Caco-2 (cell line): ENCODE results near the gene TGM3. TPM values are rescaled to one million over a fixed set of nuclear protein-coding genes. Genes with fewer than 3 reads are reported as not detected.

Experiments
- BruUV-seq: library from RNA; stranded (reverse); fragments of 400-500 nt; replicated peaks from 2 replicates; lab custom pipeline; 2021; lab: Mats Ljungman, UMichigan
- CTCF ChIA-PET: fragments of 300-600 bp; sonication (Branson Sonifier 250); formaldehyde crosslinking; loops from one replicate; lab custom pipeline; 2022; ENCODE audit warnings: antibody characterized with exemption; lab: Charles Lee
- POLR2A ChIA-PET: fragments of 300-600 bp; sonication (Branson Sonifier 250); formaldehyde crosslinking; loops from one replicate; lab custom pipeline; 2022; ENCODE audit warnings: antibody characterized with exemption; lab: Charles Lee
- DNase-seq, 2 experiments: peaks; one replicate each; pipeline versions ENCODE4 v3.0.0 to v3.0.0-alpha.2; 2020 to 2022
- H3K27me3 ChIP-seq: replicated peaks from 2 replicates; pipeline ENCODE4 v1.6.0; 2011; ENCODE audit warnings: low read length; ENCODE audit not compliant: control insufficient read depth, insufficient read depth
- H3K36me3 ChIP-seq: 2 replicates; pipeline ENCODE4 v1.5.1; 2011; ENCODE audit warnings: low read length; ENCODE audit not compliant: control insufficient read depth, insufficient read depth
- H3K4me1 ChIP-seq: fragments of 250-450 bp; sonication (Bioruptor Pico); 2 replicates; pipeline ENCODE4 v1.5.1; 2020; ENCODE audit warnings: mild to moderate bottlenecking
- H3K4me3 ChIP-seq: 2 replicates; pipeline ENCODE4 v1.5.1; 2011; ENCODE audit warnings: low read depth, mild to moderate bottlenecking, control low read depth, low read length
- H3K9me3 ChIP-seq: fragments of 250-450 bp; sonication (Bioruptor Pico); 2 replicates; pipeline ENCODE4 v1.5.1; 2020; ENCODE audit warnings: mild to moderate bottlenecking, moderate library complexity
- H3K27ac Mint-ChIP-seq: one replicate; pipeline ENCODE4 v1.8.0; 2022; ENCODE audit warnings: mixed read lengths; ENCODE audit not compliant: unreplicated experiment
- H3K27me3 Mint-ChIP-seq: one replicate; pipeline ENCODE4 v1.8.0; 2022; ENCODE audit warnings: mixed read lengths; ENCODE audit not compliant: insufficient read depth, unreplicated experiment
- H3K36me3 Mint-ChIP-seq: one replicate; pipeline ENCODE4 v1.8.0; 2022; ENCODE audit warnings: mild to moderate bottlenecking, mixed read lengths; ENCODE audit not compliant: insufficient read depth, unreplicated experiment
- H3K4me1 Mint-ChIP-seq: one replicate; pipeline ENCODE4 v1.8.0; 2022; ENCODE audit warnings: low read depth, mixed read lengths; ENCODE audit not compliant: unreplicated experiment
- H3K4me3 Mint-ChIP-seq: one replicate; pipeline ENCODE4 v1.8.0; 2022; ENCODE audit warnings: mild to moderate bottlenecking, moderate library complexity, mixed read lengths; ENCODE audit not compliant: unreplicated experiment
- H3K9me3 Mint-ChIP-seq: one replicate; pipeline ENCODE4 v1.8.0; 2022; ENCODE audit warnings: mixed read lengths; ENCODE audit not compliant: unreplicated experiment
- CTCF ChIP-seq, 2 experiments: fragments of 200-600 bp in 1 of 2; IDR thresholded peaks; 1 replicate in 1 of 2; 2 replicates in 1 of 2; pipeline versions ENCODE4 v1.5.1 to v1.8.0; 2011 to 2022; ENCODE audit warnings: antibody characterized with exemption in 1 of 2, control low read depth in 1 of 2, inconsistent platforms in 1 of 2, low read depth in 1 of 2, low read length in 1 of 2, mild to moderate bottlenecking in 1 of 2, moderate library complexity in 1 of 2; ENCODE audit not compliant: insufficient read depth in 1 of 2, severe bottlenecking in 1 of 2, unreplicated experiment in 1 of 2
- intact Hi-C: fragments of 100-400 bp; cut with micrococcal nuclease; formaldehyde crosslinking; loops from one replicate; pipeline ENCODE4 v1.10.0; 2022; ENCODE audit not compliant: unreplicated experiment
- total RNA-seq: library from RNA; stranded (reverse); gene quantifications from 2 replicates; pipeline ENCODE4 v1.2.3, GENCODE V29; 2022

TGM3 gene
- total RNA-seq, 1 experiment from 2014 or later: 0.20 TPM

- H3K36me3 ChIP-seq: no peaks in the 10 kb centered on the region
- no peak for TF ChIP-seq CTCF (IDR thresholded peaks at IDR 0.05; ENCODE audit: insufficient read depth in 1 of 2, low read depth in 1 of 2, low read length in 1 of 2, severe bottlenecking in 1 of 2, unreplicated experiment in 1 of 2)
- H3K4me1 ChIP-seq: no peaks in the 10 kb centered on the region
- intact Hi-C loops: no loop called here
- H3K36me3 Mint-ChIP-seq: no peaks in the 10 kb centered on the region
- H3K4me3 Mint-ChIP-seq: no peak overlapping the region
- no peaks in the 10 kb centered on the region for H3K27me3 ChIP-seq
- H3K9me3 ChIP-seq: no peaks in the 10 kb centered on the region
- no peak for DNase-seq
- no peak overlapping the region for H3K4me3 ChIP-seq
- CTCF ChIA-PET: no interaction called here
- no peak overlapping the region for H3K27ac Mint-ChIP-seq
- peaks cover 6% of the 10 kb centered on the region for H3K27me3 Mint-ChIP-seq
- H3K9me3 Mint-ChIP-seq: no peaks in the 10 kb centered on the region
- POLR2A ChIA-PET: no interaction called here
- BruUV-seq: no TSS peak
- no peaks in the 10 kb centered on the region for H3K4me1 Mint-ChIP-seq
Observed at GRCh38 chr20:2333821-2334220, 38.0 kb downstream of the TGM3 start.

- Mint-ChIP-seq H3K9me3 (no peaks in the 10 kb centered on the region), H3K27me3 (peaks cover 6% of the 10 kb centered on the region), H3K36me3 (no peaks in the 10 kb centered on the region), H3K27ac (no peak overlapping the region), H3K4me1 (no peaks in the 10 kb centered on the region), H3K4me3 (no peak overlapping the region)
- no peak for DNase-seq
- CTCF ChIA-PET: no interaction called here
- intact Hi-C loops: no loop called here
- Histone ChIP-seq H3K27me3 (no peaks in the 10 kb centered on the region), H3K4me1 (no peaks in the 10 kb centered on the region), H3K4me3 (no peak overlapping the region), H3K9me3 (no peaks in the 10 kb centered on the region), H3K36me3 (no peaks in the 10 kb centered on the region)
- no peak for TF ChIP-seq CTCF (IDR thresholded peaks at IDR 0.05; ENCODE audit: insufficient read depth in 1 of 2, low read depth in 1 of 2, low read length in 1 of 2, severe bottlenecking in 1 of 2, unreplicated experiment in 1 of 2)
- BruUV-seq: no TSS peak
- POLR2A ChIA-PET: no interaction called here
Observed at GRCh38 chr20:2335096-2335870, 39.5 kb downstream of the TGM3 start.

GRCh38 chr20:2336471-2336870 is 40.7 kb downstream of the TGM3 start:
- no peak overlapping the region for H3K4me3 Mint-ChIP-seq
- intact Hi-C loops: no loop called here
- DNase-seq: no peak
- no peaks in the 10 kb centered on the region for H3K4me1 Mint-ChIP-seq
- Histone ChIP-seq H3K36me3 (no peaks in the 10 kb centered on the region), H3K9me3 (no peaks in the 10 kb centered on the region), H3K4me3 (no peak overlapping the region), H3K27me3 (no peaks in the 10 kb centered on the region), H3K4me1 (no peaks in the 10 kb centered on the region)
- peaks cover 9% of the 10 kb centered on the region for H3K27me3 Mint-ChIP-seq
- H3K36me3 Mint-ChIP-seq: no peaks in the 10 kb centered on the region
- TF ChIP-seq CTCF (IDR thresholded peaks at IDR 0.05; ENCODE audit: insufficient read depth in 1 of 2, low read depth in 1 of 2, low read length in 1 of 2, severe bottlenecking in 1 of 2, unreplicated experiment in 1 of 2): no peak
- H3K9me3 Mint-ChIP-seq: no peaks in the 10 kb centered on the region
- POLR2A ChIA-PET: no interaction called here
- no TSS peak for BruUV-seq
- H3K27ac Mint-ChIP-seq: no peak overlapping the region
- CTCF ChIA-PET: no interaction called here
